22Rv1 (cell line): Measurements from ENCODE around the gene MAST4.

ENCODE experiments used
- CTCF ChIP-seq: fragments of 450-650 bp; IDR thresholded peaks from 2 replicates; pipeline ENCODE4 v1.5.1; 2017; ENCODE audit warnings: mild to moderate bottlenecking
- ZFX ChIP-seq: fragments of 450-650 bp; IDR thresholded peaks from 2 replicates; pipeline ENCODE4 v1.6.1; 2017; ENCODE audit warnings: antibody characterized with exemption, borderline replicate concordance

DNA sequence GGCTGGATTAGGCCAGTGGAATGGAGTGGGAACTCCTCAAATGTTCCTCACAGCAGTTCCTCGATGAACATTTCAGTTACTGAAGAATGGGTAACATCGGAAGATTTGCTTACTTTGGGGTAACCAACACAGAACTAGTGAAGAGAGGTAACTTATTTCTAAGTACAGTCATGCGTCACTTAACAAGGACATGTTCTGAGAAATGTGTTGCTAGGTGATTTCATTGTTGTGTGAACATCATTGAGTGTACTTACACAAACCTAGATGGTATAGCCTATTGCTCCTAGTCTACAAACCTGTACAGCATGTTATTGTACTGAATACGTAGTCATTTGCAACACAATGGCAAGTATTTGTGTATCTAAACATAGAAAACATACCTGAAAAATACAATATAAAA is 228.3 kb downstream of the MAST4 start:
- TF ChIP-seq CTCF (no peak), ZFX (no peak)
